Tibial nerve (tissue), 4 donors: ENCODE measurements around the gene SPINK6.

Experiments used
- EP300 ChIP-seq, 2 donors: sonication (generic); formaldehyde crosslinking; IDR thresholded peaks; one replicate each; pipeline ENCODE4 v1.6.1; 2017; ENCODE audit warnings: antibody characterized with exemption in 2 of 2, mild to moderate bottlenecking in 1 of 2
- POLR2A ChIP-seq, 2 donors: fragments of 450-650 bp; IDR thresholded peaks; one replicate each; pipeline ENCODE4 v1.6.1; 2017; ENCODE audit warnings: antibody characterized with exemption in 2 of 2, mild to moderate bottlenecking in 2 of 2, moderate library complexity in 2 of 2
- TF ChIP-seq, protein P1 (sequence below), 5 experiments: fragments of 200-600 bp in 3 of 5; fragments of 450-650 bp in 2 of 5; sonication (generic) in 3 of 5; IDR thresholded peaks; one replicate each; pipeline ENCODE4 v1.5.1; 2016 to 2019; ENCODE audit warnings: antibody characterized with exemption in 5 of 5, mild to moderate bottlenecking in 3 of 5, moderate library complexity in 2 of 5

DNA sequence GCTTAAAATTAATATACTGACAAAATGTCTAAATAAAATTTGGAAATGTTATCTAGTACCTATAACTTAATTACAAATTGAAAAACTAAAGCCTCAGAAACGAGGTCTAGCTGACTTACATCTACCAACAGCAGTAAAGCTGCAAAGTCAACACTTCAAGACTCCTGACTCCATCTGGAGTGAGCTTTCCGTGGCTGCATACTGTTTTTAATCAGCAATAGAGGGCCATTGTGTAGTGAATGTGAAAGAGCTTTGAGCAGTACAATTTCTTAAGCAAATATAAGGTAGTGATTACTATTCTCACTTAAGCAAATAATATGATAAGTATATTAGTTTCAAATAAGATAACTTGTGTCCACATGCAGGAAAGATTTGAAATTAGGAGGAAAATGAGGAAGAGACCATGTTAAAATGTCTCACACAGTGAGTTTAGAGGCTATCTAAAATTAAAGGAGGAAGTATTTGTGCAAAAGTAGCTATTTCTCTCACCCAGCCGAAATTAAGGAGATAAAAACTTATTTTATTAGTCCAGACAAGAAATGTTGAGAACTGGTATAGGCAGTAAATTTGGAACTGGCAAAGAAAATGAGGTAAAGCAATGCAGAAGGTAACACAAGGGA, 6.4 kb downstream of the SPINK6 start:
- TF ChIP-seq, protein P1, sequence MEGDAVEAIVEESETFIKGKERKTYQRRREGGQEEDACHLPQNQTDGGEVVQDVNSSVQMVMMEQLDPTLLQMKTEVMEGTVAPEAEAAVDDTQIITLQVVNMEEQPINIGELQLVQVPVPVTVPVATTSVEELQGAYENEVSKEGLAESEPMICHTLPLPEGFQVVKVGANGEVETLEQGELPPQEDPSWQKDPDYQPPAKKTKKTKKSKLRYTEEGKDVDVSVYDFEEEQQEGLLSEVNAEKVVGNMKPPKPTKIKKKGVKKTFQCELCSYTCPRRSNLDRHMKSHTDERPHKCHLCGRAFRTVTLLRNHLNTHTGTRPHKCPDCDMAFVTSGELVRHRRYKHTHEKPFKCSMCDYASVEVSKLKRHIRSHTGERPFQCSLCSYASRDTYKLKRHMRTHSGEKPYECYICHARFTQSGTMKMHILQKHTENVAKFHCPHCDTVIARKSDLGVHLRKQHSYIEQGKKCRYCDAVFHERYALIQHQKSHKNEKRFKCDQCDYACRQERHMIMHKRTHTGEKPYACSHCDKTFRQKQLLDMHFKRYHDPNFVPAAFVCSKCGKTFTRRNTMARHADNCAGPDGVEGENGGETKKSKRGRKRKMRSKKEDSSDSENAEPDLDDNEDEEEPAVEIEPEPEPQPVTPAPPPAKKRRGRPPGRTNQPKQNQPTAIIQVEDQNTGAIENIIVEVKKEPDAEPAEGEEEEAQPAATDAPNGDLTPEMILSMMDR (IDR thresholded peaks at IDR 0.05): no peak
- no peak for TF ChIP-seq POLR2A (IDR thresholded peaks at IDR 0.05)
- no peak for TF ChIP-seq EP300 (IDR thresholded peaks at IDR 0.05)
